ENCODE measurements around the gene BSND.
A peak's percentile ranks its signal among the peaks of the same experiment; 100 is the strongest.

BSND gene

GRCh38 chr1:54991939-54992338 is 6.8 kb upstream of the BSND start:
- DNase-seq (no peak), ATAC-seq (no peak)

- ATAC-seq (no peak), DNase-seq (no peak)
Measured at GRCh38 chr1:54993140-54993539, 5.6 kb upstream of the BSND start.

GRCh38 chr1:54994355-54994990 is 4.3 kb upstream of the BSND start:
- DNase-seq (no peak), ATAC-seq (no peak)

GRCh38 chr1:54995013-54995760 is 3.5 kb upstream of the BSND start:
- no peak for DNase-seq
- ATAC-seq, result no peak

GRCh38 chr1:54995835-54996234 is 2.9 kb upstream of the BSND start:
- ATAC-seq (peak; percentile 16), DNase-seq (peak; percentile 16)

- peak; percentile 78 for ATAC-seq
- peak; percentile 87 for DNase-seq
Measured at GRCh38 chr1:54996359-54996868, 2.3 kb upstream of the BSND start.

- ATAC-seq, result no peak
Measured at GRCh38 chr1:54996869-54997710, 1.6 kb upstream of the BSND start.

GRCh38 chr1:54997711-54997986 is 1.1 kb upstream of the BSND start:
- no peak for ATAC-seq
- no peak for DNase-seq

More at GRCh38 chr1:54996869-54997710, 1.6 kb upstream of the BSND start:
- no peak for DNase-seq

GRCh38 chr1:54998100-54998499 is 633 bp upstream of the BSND start:
- ATAC-seq (no peak), DNase-seq (no peak)

- ATAC-seq (no peak), DNase-seq (no peak)
Measured at GRCh38 chr1:55000110-55001085, 1.7 kb downstream of the BSND start.

GRCh38 chr1:55001311-55001710 is 2.6 kb downstream of the BSND start:
- DNase-seq, result no peak

GRCh38 chr1:55002686-55003085 is 4.0 kb downstream of the BSND start:
- no peak for DNase-seq
- no peak for ATAC-seq

More at GRCh38 chr1:55001311-55001710, 2.6 kb downstream of the BSND start:
- no peak for ATAC-seq

GRCh38 chr1:55005351-55006140 is 6.8 kb downstream of the BSND start:
- DNase-seq (no peak), ATAC-seq (peak; percentile 16)

- DNase-seq (no peak), ATAC-seq (no peak)
Measured at GRCh38 chr1:55006931-55007330, 8.2 kb downstream of the BSND start.

- ATAC-seq (no peak), DNase-seq (no peak)
Measured at GRCh38 chr1:55007625-55008024, 8.9 kb downstream of the BSND start.

- DNase-seq (no peak), ATAC-seq (no peak)
Measured at GRCh38 chr1:55010194-55010886, 11.6 kb downstream of the BSND start.

GRCh38 chr1:55010887-55011217 is 12.1 kb downstream of the BSND start:
- DNase-seq (no peak), ATAC-seq (no peak)

GRCh38 chr1:55012661-55013060 is 13.9 kb downstream of the BSND start:
- ATAC-seq (no peak), DNase-seq (no peak)

- ATAC-seq, result no peak
Measured at GRCh38 chr1:55015123-55015522, 16.4 kb downstream of the BSND start.

More at GRCh38 chr1:55015123-55015522, 16.4 kb downstream of the BSND start:
- DNase-seq, result no peak

Measured in stimulated activated naive CD8-positive, alpha-beta T cell treated with anti-CD3 and anti-CD28 coated beads, Interleukin-15, Interleukin-2, amounts not matched to agents 100 U/mL and 50 U/mL, for 24 hours (primary cell).